ENCODE results near the gene RBX1.
"Not testable (repeated sequence)": the region's sequence is repeated elsewhere in the genome, so short reads cannot be mapped to it uniquely, and the experiment has no call there.

The RBX1 gene

GRCh38 chr22:40972587-40972986, 21.4 kb downstream of the RBX1 start:
- no peak for DNase-seq (ENCODE audit: low read depth)

GRCh38 chr22:40973144-40973543, 22.0 kb downstream of the RBX1 start:
- no peak for DNase-seq (ENCODE audit: low read depth)

GRCh38 chr22:40975366-40975765, 24.2 kb downstream of the RBX1 start:
- peak; percentile 72 for DNase-seq (ENCODE audit: low read depth)

- no peak for DNase-seq (ENCODE audit: low read depth)
Observed at GRCh38 chr22:40976866-40977700, 25.9 kb downstream of the RBX1 start.

- DNase-seq (ENCODE audit: low read depth), result no peak
Observed at GRCh38 chr22:40979198-40979597, 28.0 kb downstream of the RBX1 start.

- no peak for DNase-seq (ENCODE audit: low read depth)
Observed at GRCh38 chr22:40979871-40980270, 28.7 kb downstream of the RBX1 start.

- DNase-seq (ENCODE audit: low read depth), result no peak
Observed at GRCh38 chr22:40982482-40983385, 31.6 kb downstream of the RBX1 start.

GRCh38 chr22:40991298-40991697, 40.1 kb downstream of the RBX1 start:
- DNase-seq (ENCODE audit: low read depth), result no peak

GRCh38 chr22:40995821-40996220, 44.6 kb downstream of the RBX1 start:
- DNase-seq (ENCODE audit: low read depth), result no peak

GRCh38 chr22:40997520-40997919, 46.3 kb downstream of the RBX1 start:
- DNase-seq (ENCODE audit: low read depth), result no peak

- no peak for DNase-seq (ENCODE audit: low read depth)
Observed at GRCh38 chr22:41000040-41000565, 48.9 kb downstream of the RBX1 start.

GRCh38 chr22:41000941-41001721, 50.0 kb downstream of the RBX1 start:
- DNase-seq (ENCODE audit: low read depth), result no peak

GRCh38 chr22:41001722-41002122, 50.5 kb downstream of the RBX1 start:
- DNase-seq (ENCODE audit: low read depth), result no peak

GRCh38 chr22:41002386-41002785, 51.2 kb downstream of the RBX1 start:
- not testable (repeated sequence) for DNase-seq (ENCODE audit: low read depth)

- DNase-seq (ENCODE audit: low read depth), result no peak
Observed at GRCh38 chr22:41003066-41003465, 51.9 kb downstream of the RBX1 start.

- no peak for DNase-seq (ENCODE audit: low read depth)
Observed at GRCh38 chr22:41003976-41004375, 52.8 kb downstream of the RBX1 start.

GRCh38 chr22:41009222-41009948, 58.2 kb downstream of the RBX1 start:
- peak; percentile 91 for DNase-seq (ENCODE audit: low read depth)

- no peak for DNase-seq (ENCODE audit: low read depth)
Observed at GRCh38 chr22:41015003-41015402, 63.8 kb downstream of the RBX1 start.

GRCh38 chr22:41021061-41021612, 70.0 kb downstream of the RBX1 start:
- DNase-seq (ENCODE audit: low read depth), result no peak

GRCh38 chr22:41021613-41022454, 70.7 kb downstream of the RBX1 start:
- peak; percentile 61 for DNase-seq (ENCODE audit: low read depth)
